Measurements from ENCODE around the gene TMEM182. TPM values are rescaled to one million over a fixed set of nuclear protein-coding genes. Genes with fewer than 3 reads are reported as not detected.

The TMEM182 gene
- total RNA-seq, 1 donor from 2014 or later = 2.2 TPM

DNA sequence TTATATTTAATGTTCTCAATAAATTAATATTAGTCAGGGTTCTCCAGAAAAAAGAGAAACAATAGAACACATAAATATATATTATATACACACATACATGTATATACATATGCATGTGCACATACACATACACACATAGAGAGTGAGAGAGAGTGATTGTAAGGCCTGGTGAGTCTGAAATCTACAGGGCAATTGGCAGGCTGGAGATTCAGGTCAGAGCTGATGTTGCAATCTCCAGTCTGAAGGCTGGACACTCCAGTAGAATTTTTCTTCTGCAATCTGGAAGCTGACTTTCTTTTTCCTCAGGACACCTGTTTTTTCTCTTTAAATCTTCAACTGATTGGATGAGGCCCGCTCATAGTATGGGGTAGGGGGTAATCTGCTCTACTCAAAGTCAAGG, 3.2 kb downstream of the TMEM182 start:
- DNase-seq (ENCODE audit: extremely low read depth, low read depth, low spot score) = no peak

DNA sequence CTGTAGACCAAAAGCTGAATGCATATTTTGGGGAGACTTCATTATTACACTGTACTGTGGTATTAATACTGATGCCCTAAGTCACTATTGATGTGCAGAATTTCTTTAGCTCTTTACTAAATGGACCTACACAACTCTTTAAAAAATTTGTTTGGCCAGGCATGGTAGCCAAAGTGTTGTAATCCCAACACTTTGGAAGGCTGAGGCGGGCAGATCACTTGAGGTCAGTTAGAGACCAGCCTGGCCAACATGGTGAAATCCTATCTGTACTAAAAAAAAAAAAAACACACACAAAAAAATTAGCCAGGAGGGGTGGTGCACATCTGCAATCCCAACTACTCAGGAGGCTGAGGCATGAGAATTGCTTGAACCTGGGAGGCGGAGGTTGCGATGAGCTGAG, 6.4 kb downstream of the TMEM182 start:
- no peak for DNase-seq (ENCODE audit: extremely low read depth, low read depth, low spot score)

DNA sequence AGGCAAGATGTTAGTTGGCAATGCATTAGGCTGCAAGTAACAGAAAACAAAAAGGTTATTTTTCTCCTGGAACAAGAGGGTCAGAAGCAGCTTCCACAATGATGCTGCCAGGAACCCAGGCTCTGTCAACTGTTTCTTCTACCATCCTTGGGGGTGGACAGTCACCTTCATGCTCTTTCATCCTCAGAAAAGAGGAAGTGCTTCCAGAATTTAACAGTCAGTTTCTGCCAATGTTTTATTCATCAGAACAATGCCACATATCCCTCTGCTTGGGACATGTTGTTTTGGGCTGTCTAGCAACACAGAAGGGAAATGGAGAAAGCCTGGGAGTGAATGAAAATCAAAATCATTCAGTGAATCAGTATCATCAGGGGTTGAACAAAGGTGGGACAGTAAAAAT, 7.1 kb downstream of the TMEM182 start:
- no peak for DNase-seq (ENCODE audit: extremely low read depth, low read depth, low spot score)

DNA sequence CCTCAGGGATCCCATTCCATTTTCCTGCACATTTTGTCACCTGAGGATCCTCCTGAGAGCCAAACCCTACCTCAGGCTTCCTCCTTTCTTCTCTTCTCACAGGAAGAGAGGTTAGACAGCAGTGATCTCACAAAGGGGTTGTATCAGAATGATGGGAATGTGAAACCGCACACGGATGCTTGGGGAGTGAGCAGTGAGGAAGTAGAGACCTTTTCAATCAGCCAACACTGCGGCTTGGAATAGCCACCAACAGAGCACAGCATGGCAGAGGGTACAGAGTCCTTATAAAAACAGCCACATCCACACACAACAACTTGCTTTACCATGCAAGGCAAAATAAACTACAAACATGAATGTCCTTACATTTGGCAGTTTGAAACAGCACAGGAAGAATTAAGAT, 8.7 kb downstream of the TMEM182 start:
- no peak for DNase-seq (ENCODE audit: extremely low read depth, low read depth, low spot score)

GRCh38 chr2:102771114-102771513, 9.3 kb downstream of the TMEM182 start:
- DNase-seq (ENCODE audit: extremely low read depth, low read depth, low spot score) = no peak

DNA sequence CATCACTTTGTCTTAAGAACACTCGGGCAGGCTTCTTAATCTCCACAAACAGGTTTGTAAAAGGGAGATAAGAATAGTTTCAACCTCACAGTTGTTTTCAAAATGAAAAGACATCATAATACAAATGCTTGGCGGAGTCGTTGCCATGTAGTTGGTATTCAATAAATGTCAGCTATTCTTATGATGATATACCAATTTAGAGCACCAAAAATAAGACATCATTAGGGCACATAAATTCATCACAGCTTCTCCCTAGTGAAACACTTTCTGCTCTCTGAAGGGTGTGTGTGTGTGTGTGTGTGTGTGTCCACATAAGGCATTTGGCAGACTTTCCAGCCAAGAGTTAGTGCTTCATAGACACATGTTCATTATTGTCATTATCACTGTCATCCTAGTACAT, 10.8 kb downstream of the TMEM182 start:
- no peak for DNase-seq (ENCODE audit: extremely low read depth, low read depth, low spot score)

DNA sequence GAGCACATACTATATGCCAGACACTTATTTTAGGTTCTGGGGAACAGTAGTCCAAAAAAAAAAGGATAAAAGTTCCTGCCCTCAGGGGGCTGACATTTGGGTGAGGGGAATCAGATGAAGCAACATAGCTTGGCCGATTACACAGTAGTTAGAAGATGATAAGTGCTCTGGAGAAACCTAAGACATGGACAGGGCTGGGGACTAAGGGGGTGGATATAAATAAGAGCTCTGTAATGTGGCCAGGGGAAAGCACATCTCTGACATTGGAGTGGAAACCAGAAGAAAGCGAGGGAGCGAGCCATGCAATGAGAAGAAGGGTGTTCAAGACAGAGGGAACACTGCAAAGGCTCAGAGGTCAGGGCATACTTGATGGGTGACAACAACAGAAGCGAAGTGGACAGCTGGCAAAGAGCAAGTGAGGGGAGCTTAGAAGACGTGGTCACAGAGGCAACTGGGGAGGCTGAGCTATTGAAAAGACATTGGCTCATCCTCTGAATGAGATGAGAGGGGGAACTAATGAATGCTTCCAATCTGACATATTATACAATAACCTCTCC, 11.4 kb downstream of the TMEM182 start:
- DNase-seq (ENCODE audit: extremely low read depth, low read depth, low spot score) = no peak

- no peak for DNase-seq (ENCODE audit: extremely low read depth, low read depth, low spot score)
Observed at GRCh38 chr2:102778260-102778659, 16.4 kb downstream of the TMEM182 start.

GRCh38 chr2:102780467-102780866, 18.6 kb downstream of the TMEM182 start:
- no peak for DNase-seq (ENCODE audit: extremely low read depth, low read depth, low spot score)

- no peak for DNase-seq (ENCODE audit: extremely low read depth, low read depth, low spot score)
Observed at GRCh38 chr2:102782187-102782586, 20.4 kb downstream of the TMEM182 start.

GRCh38 chr2:102782933-102783332, 21.1 kb downstream of the TMEM182 start:
- no peak for DNase-seq (ENCODE audit: extremely low read depth, low read depth, low spot score)

- DNase-seq (ENCODE audit: extremely low read depth, low read depth, low spot score) = no peak
Observed at GRCh38 chr2:102783506-102784183, 21.8 kb downstream of the TMEM182 start.

DNA sequence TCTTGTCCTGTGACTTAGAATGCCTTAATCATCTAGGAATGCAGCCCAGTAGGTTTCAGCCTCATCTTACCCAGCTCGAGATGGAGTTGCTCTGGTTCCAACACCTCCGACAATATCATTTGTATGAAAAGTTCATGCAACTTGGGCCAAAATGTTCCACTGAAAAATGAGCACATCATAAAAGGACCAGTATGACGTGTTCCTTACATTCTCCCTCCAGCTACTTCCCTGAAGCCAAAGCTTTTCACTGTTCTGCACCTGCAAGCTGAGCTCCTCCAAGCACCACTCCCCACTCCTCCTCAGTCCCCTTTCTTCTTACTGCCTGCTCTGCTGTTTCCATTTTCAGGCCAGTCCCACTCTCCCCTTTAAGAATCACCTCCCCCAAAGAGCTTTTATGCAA, 23.1 kb downstream of the TMEM182 start:
- no peak for DNase-seq (ENCODE audit: extremely low read depth, low read depth, low spot score)

GRCh38 chr2:102788216-102788884, 26.5 kb downstream of the TMEM182 start:
- no peak for DNase-seq (ENCODE audit: extremely low read depth, low read depth, low spot score)

- no peak for DNase-seq (ENCODE audit: extremely low read depth, low read depth, low spot score)
Observed at GRCh38 chr2:102788885-102789260, 27.0 kb downstream of the TMEM182 start.

DNA sequence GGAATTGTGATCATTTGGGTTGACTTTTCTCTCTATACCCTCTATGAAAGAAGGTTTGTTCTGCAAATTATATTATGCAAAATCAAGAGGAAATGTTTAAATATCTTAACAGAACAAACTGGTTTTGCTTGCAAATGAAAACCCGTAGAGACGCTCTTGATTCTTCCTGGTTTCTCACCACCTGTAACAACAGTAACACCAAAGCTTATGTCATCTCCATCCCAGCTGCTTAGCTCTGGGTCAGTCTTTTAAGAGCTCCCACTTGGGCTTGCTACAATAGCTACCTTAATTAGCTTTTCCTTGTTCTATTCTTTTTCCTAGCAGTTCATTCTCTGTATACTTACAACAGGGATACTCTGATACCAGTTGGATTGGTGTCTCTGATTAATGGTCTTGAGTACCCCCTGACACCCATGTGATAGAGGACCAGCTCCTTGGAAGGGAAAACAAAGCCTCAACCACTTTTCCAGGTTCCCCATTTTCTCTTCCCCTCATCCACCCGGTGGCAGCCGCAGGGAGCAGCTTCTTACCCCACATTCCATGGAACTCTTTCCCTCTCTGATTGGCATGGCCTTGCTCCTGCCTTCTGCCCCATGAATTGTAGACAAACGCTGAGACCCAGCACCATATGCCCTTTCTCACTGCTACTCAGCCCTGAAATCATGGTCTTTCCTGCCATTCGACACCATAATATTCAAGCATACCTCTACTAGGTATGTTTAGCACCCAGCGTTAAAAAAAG, 27.7 kb downstream of the TMEM182 start:
- DNase-seq (ENCODE audit: extremely low read depth, low read depth, low spot score) = no peak

DNA sequence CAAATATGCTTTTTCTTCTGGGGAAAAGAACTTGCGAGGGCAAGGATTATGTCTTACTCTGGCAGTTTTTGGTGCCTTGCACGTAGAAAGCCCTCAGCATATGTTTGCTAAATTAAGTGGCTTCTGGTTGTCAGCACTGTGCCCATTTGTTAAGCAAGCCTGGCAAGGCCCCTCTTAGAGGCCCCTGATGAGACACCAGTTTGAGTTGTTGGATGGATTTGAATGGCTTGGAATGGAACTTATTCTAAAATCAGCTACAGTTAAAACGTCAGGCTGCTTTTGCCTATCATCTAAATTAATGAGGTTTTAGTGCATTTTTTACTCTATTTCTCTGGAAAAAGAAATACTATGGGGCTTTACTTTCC, 28.2 kb downstream of the TMEM182 start:
- DNase-seq (ENCODE audit: extremely low read depth, low read depth, low spot score) = no peak

DNA sequence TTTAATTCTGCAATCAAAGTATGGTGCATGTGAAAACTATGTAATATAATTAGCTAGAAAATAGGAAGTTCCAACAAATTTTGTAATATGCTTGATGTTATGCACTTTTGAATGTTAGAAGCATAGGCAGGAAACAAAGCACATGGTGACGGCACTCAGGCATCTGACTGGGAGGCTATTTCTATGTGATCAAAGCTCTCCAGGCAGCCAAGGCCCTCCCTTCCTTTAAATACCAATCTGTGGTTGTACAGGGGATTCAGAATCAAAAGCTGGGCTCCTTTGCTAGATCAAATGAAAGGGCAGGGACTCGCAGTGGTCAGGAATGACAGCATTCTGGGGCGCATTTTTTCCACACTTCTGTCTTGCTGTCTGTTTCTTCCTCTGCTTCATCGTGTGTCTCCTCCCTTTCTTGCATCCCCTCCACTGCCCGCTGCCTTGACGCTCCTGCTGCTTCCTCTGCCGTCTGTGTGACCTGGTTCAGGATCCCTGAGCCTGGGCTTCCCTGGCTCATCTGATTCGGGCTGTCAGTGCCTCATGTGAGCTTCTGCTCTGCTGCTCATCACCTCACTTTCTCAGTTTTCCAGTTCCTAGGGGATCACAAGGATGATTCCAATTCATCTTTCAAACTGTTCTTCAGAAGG, 30.9 kb downstream of the TMEM182 start:
- DNase-seq (ENCODE audit: extremely low read depth, low read depth, low spot score) = no peak

- DNase-seq (ENCODE audit: extremely low read depth, low read depth, low spot score) = no peak
Observed at GRCh38 chr2:102795641-102796040, 33.8 kb downstream of the TMEM182 start.

GRCh38 chr2:102796337-102796736, 34.5 kb downstream of the TMEM182 start:
- DNase-seq (ENCODE audit: extremely low read depth, low read depth, low spot score) = no peak

DNA sequence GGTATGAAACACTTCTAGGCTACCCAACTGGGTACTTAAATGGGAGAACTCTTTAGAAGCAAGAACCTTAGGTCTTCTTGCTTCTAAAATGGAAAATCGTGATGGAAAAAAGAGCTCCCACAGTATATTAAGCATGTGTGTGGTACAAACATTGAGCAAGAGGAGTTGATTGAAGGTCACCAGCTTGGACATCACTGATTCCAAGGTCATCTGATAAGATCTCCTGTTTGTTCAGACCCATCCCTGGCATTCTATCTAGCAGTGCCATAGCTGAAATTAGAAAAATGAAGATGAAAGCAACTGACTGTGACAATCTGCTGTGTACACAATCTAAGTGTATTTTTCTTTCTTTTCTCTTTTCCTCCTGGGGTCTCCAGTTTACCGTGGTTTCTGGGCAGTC, 35.7 kb downstream of the TMEM182 start:
- no peak for DNase-seq (ENCODE audit: extremely low read depth, low read depth, low spot score)
